SK-N-SH (cell line): ENCODE results near the gene MAP3K7CL. TPM values are rescaled to one million over a fixed set of nuclear protein-coding genes. Genes with fewer than 3 reads are reported as not detected.

Experiments
- CTCF ChIA-PET: fragments of 300-600, 350-600 bp; formaldehyde crosslinking; extraction: SDS; loops from one replicate; lab custom pipeline; 2021; lab: Yijun Ruan, JAX
- POLR2A ChIA-PET: fragments of 350-600 bp; sonication (Branson Sonifier 250); formaldehyde crosslinking; extraction: SDS; loops from one replicate; lab custom pipeline; 2020; ENCODE audit warnings: antibody characterized with exemption, inconsistent platforms; lab: Yijun Ruan, JAX
- DNase-seq: peaks from one replicate; pipeline ENCODE4 v3.0.0; 2012
- H2AFZ ChIP-seq: fragments of 200-600 bp; sonication (generic); 2 replicates; pipeline ENCODE4 v1.8.1; 2016; ENCODE audit warnings: antibody characterized with exemption, mild to moderate bottlenecking, low read depth
- H3F3A ChIP-seq: fragments of 200-600 bp; sonication (generic); replicated peaks from 2 replicates; pipeline ENCODE3; 2016; ENCODE audit warnings: antibody characterized with exemption, mild to moderate bottlenecking; ENCODE audit not compliant: insufficient read depth
- H3K27ac ChIP-seq, 2 experiments: fragments of 200-500 bp in 1 of 2; fragments of 200-600 bp in 1 of 2; sonication (Bioruptor generic) in 1 of 2; sonication (generic), shearing (Covaris generic) in 1 of 2; 2 replicates each; pipeline versions ENCODE4 v1.5.1 to v1.6.1; 2014 to 2016; ENCODE audit warnings: low read depth in 2 of 2, inconsistent platforms in 1 of 2, low read length in 1 of 2, mild to moderate bottlenecking in 1 of 2, mixed read lengths in 1 of 2
- H3K27me3 ChIP-seq: fragments of 200-600 bp; sonication (generic), shearing (Covaris generic); 2 replicates; pipeline ENCODE4 v1.6.1; 2016; ENCODE audit warnings: mixed run types; ENCODE audit not compliant: insufficient read depth
- H3K36me3 ChIP-seq, 2 experiments: fragments of 200-500 bp in 1 of 2; fragments of 200-600 bp in 1 of 2; sonication (Bioruptor generic) in 1 of 2; sonication (generic) in 1 of 2; replicated peaks in 1 of 2; 2 replicates each; pipeline versions ENCODE3 to v1.5.1; 2014 to 2016; ENCODE audit warnings: low read length in 1 of 2, mild to moderate bottlenecking in 1 of 2; ENCODE audit not compliant: insufficient read depth in 2 of 2, control insufficient read depth in 1 of 2
- H3K4me1 ChIP-seq, 2 experiments: fragments of 200-500 bp in 1 of 2; fragments of 200-600 bp in 1 of 2; sonication (Bioruptor generic) in 1 of 2; sonication (generic), shearing (Covaris generic) in 1 of 2; 2 replicates each; pipeline versions ENCODE4 v1.5.1 to v1.6.1; 2014 to 2016; ENCODE audit warnings: low read depth in 1 of 2, low read length in 1 of 2, mixed run types in 1 of 2; ENCODE audit not compliant: insufficient read depth in 2 of 2, control insufficient read depth in 1 of 2
- H3K4me2 ChIP-seq: fragments of 200-600 bp; sonication (generic), shearing (Covaris generic); 2 replicates; pipeline ENCODE4 v1.6.1; 2017; ENCODE audit warnings: mixed run types
- H3K4me3 ChIP-seq, 2 experiments: fragments of 200-500 bp in 1 of 2; fragments of 200-600 bp in 1 of 2; sonication (Bioruptor generic) in 1 of 2; sonication (generic), shearing (Covaris generic) in 1 of 2; 2 replicates each; pipeline versions ENCODE4 v1.5.1 to v1.8.1; 2014 to 2016; ENCODE audit warnings: low read depth in 2 of 2, inconsistent platforms in 1 of 2, low read length in 1 of 2, mild to moderate bottlenecking in 1 of 2, mixed read lengths in 1 of 2, moderate library complexity in 1 of 2
- H3K79me2 ChIP-seq: fragments of 200-600 bp; sonication (generic); 2 replicates; pipeline ENCODE4 v1.8.1; 2017; ENCODE audit warnings: mild to moderate bottlenecking; ENCODE audit not compliant: insufficient read depth
- H3K9ac ChIP-seq: fragments of 200-600 bp; sonication (generic); 2 replicates; pipeline ENCODE4 v1.6.1; 2017; ENCODE audit warnings: mixed run types
- H3K9me2 ChIP-seq: fragments of 200-600 bp; sonication (generic); 2 replicates; pipeline ENCODE4 v1.6.1; 2017; ENCODE audit warnings: mixed run types
- H3K9me3 ChIP-seq: fragments of 200-600 bp; sonication (generic); 2 replicates; pipeline ENCODE4 v1.6.1; 2017; ENCODE audit warnings: mixed run types, mild to moderate bottlenecking, moderate library complexity
- H4K20me1 ChIP-seq: fragments of 200-600 bp; sonication (generic); 2 replicates; pipeline ENCODE4 v1.6.1; 2017; ENCODE audit warnings: mild to moderate bottlenecking, mixed run types; ENCODE audit not compliant: insufficient read depth
- CHD2 ChIP-seq: fragments of 150-350 bp; IDR thresholded peaks from 2 replicates; pipeline ENCODE4 v1.6.1; 2018; ENCODE audit warnings: low read length; ENCODE audit not compliant: partially characterized antibody
- EP300 ChIP-seq, 2 experiments: IDR thresholded peaks; 2 replicates each; pipeline versions ENCODE4 v1.4.0 to v1.6.1; 2012; ENCODE audit warnings: borderline replicate concordance in 1 of 2, low read depth in 1 of 2, low read length in 1 of 2
- FOXJ3 ChIP-seq: sonication (generic); formaldehyde crosslinking; IDR thresholded peaks from 2 replicates; pipeline ENCODE4 v1.5.1; 2020; ENCODE audit warnings: mild to moderate bottlenecking, missing genetic modification reagents
- FOXM1 ChIP-seq: IDR thresholded peaks from 2 replicates; pipeline ENCODE4 v1.4.0; 2012; ENCODE audit warnings: low read depth, mild to moderate bottlenecking
- IRF3 ChIP-seq: fragments of 150-350 bp; IDR thresholded peaks from 2 replicates; pipeline ENCODE4 v1.6.1; 2016; ENCODE audit warnings: mild to moderate bottlenecking, low read depth, low read length
- JUND ChIP-seq: IDR thresholded peaks from 2 replicates; pipeline ENCODE4 v1.4.0; 2012
- MAX ChIP-seq: IDR thresholded peaks from 2 replicates; pipeline ENCODE4 v1.4.0; 2012; ENCODE audit warnings: low read depth
- MXI1 ChIP-seq: IDR thresholded peaks from 2 replicates; pipeline ENCODE4 v1.6.1; 2012; ENCODE audit warnings: mild to moderate bottlenecking, low read depth, low read length, improper control_type of control experiment
- NFIC ChIP-seq: IDR thresholded peaks from 2 replicates; pipeline ENCODE4 v1.4.0; 2012; ENCODE audit warnings: borderline replicate concordance
- NRF1 ChIP-seq: IDR thresholded peaks from 2 replicates; pipeline ENCODE4 v1.6.1; 2012; ENCODE audit warnings: low read depth, mild to moderate bottlenecking, low read length
- POLR2AphosphoS5 ChIP-seq: IDR thresholded peaks from 2 replicates; pipeline ENCODE4 v1.6.1; 2012; ENCODE audit warnings: low read depth, low read length
- REST ChIP-seq: IDR thresholded peaks from 2 replicates; pipeline ENCODE4 v1.6.1; 2012; ENCODE audit warnings: mild to moderate bottlenecking, low read depth, low read length, moderate library complexity
- RFX5 ChIP-seq: IDR thresholded peaks from 2 replicates; pipeline ENCODE4 v1.6.1; 2012; ENCODE audit warnings: mild to moderate bottlenecking, improper control_type of control experiment, low read length
- SIN3A ChIP-seq: IDR thresholded peaks from 2 replicates; pipeline ENCODE4 v1.6.1; 2012; ENCODE audit warnings: low read depth, mild to moderate bottlenecking, low read length, moderate library complexity, borderline replicate concordance
- SMC3 ChIP-seq: IDR thresholded peaks from 2 replicates; pipeline ENCODE4 v1.6.1; 2012; ENCODE audit warnings: low read depth, low read length, improper control_type of control experiment
- TAF1 ChIP-seq: IDR thresholded peaks from 2 replicates; pipeline ENCODE4 v1.6.1; 2012; ENCODE audit warnings: low read depth, mild to moderate bottlenecking, low read length, moderate library complexity, borderline replicate concordance
- TEAD4 ChIP-seq: IDR thresholded peaks from 2 replicates; pipeline ENCODE4 v1.4.0; 2012; ENCODE audit warnings: mild to moderate bottlenecking, borderline replicate concordance; ENCODE audit not compliant: insufficient read depth
- USF2 ChIP-seq: fragments of 150-350 bp; IDR thresholded peaks from 2 replicates; pipeline ENCODE4 v1.6.1; 2017; ENCODE audit warnings: antibody characterized with exemption, low read length, low read depth, borderline replicate concordance
- YY1 ChIP-seq: IDR thresholded peaks from 2 replicates; pipeline ENCODE4 v1.4.0; 2012; ENCODE audit warnings: low read depth, mild to moderate bottlenecking
- ZBTB33 ChIP-seq: IDR thresholded peaks from 2 replicates; pipeline ENCODE4 v1.4.0; 2012; ENCODE audit warnings: low read depth, borderline replicate concordance
- WGBS: methylation state at CpG from one replicate; pipeline ENCODE4 v1.1.6; 2017; ENCODE audit warnings: low lambda C conversion rate; 5-methylcytosine and 5-hydroxymethylcytosine counted together
- polyA plus RNA-seq, 3 experiments: library from polyadenylated mRNA; depleted of rRNA; stranded (reverse); fragments of >200 nt; gene quantifications; 2 replicates each; pipeline ENCODE4 v1.2.3, GENCODE V29; 2012

MAP3K7CL gene
- polyA plus RNA-seq, 1 of the 3 experiments (the other 2 are of a cell fraction), result 2.3 TPM

GRCh38 chr21:29154270-29154669 is 23.8 kb downstream of the MAP3K7CL start:
- CTCF ChIA-PET, result interaction anchor here (0.7 to 3.4 kb wide), 4 partner anchors 10 to 217 kb away, joined by 3 to 13 read pairs (median 4); no protein-coding TSS in a partner anchor
- no peak for DNase-seq
- 88% methylated on average over 3 of the region's 3 CpGs for WGBS

More at GRCh38 chr21:29154270-29154669, 23.8 kb downstream of the MAP3K7CL start:
- POLR2A ChIA-PET, result no interaction called here
- Histone ChIP-seq H3K27ac (no peak overlapping the region), H3K9ac (no peak overlapping the region), H3K79me2 (no peaks in the 10 kb centered on the region), H2AFZ (no peak overlapping the region), H3F3A (peaks cover 23% of the 10 kb centered on the region), H4K20me1 (no peaks in the 10 kb centered on the region), H3K27me3 (no peaks in the 10 kb centered on the region), H3K36me3 (no peaks in the 10 kb centered on the region), H3K4me2 (no peak overlapping the region), H3K4me3 (no peak overlapping the region), H3K4me1 (peaks cover 5 to 23% of the 10 kb centered on the region in 2 experiments)
- no peak for TF ChIP-seq SIN3A
- TF ChIP-seq ZBTB33, result no peak
- no peak for TF ChIP-seq NRF1
- TF ChIP-seq JUND, result no peak
- no peak for TF ChIP-seq FOXM1
- TF ChIP-seq EP300 (IDR thresholded peaks at IDR 0.05; ENCODE audit: borderline replicate concordance in 1 of 2, low read depth in 1 of 2, low read length in 1 of 2), result no peak
- TF ChIP-seq NFIC, result no peak
- TF ChIP-seq MAX, result no peak
- no peak for TF ChIP-seq CHD2
- no peak for TF ChIP-seq RFX5
- TF ChIP-seq USF2, result no peak
- TF ChIP-seq REST, result no peak
- TF ChIP-seq FOXJ3 (CRISPR knock-in tag), result no peak
- TF ChIP-seq POLR2AphosphoS5, result no peak
- TF ChIP-seq MXI1, result no peak
- no peak for TF ChIP-seq TAF1
- TF ChIP-seq YY1, result no peak
- TF ChIP-seq IRF3, result no peak
- no peak for TF ChIP-seq TEAD4
- no peak for TF ChIP-seq SMC3
- TF ChIP-seq, all 33 proteins: peak for 0
- H3K9me3 ChIP-seq, result no peaks in the 10 kb centered on the region
- no peaks in the 10 kb centered on the region for H3K9me2 ChIP-seq
